Uterus (tissue), 2 donors: ENCODE measurements around the gene DNAJB5.

ENCODE experiments used
- CTCF ChIP-seq, 4 experiments: fragments of 200-600 bp in 2 of 4; fragments of 450-650 bp in 2 of 4; sonication (generic) in 2 of 4; IDR thresholded peaks; one replicate each; pipeline ENCODE4 v1.5.1; 2016 to 2019; ENCODE audit warnings: antibody characterized with exemption in 4 of 4, mild to moderate bottlenecking in 2 of 4, moderate library complexity in 1 of 4
- POLR2A ChIP-seq, 2 donors: fragments of 450-650 bp; IDR thresholded peaks; one replicate each; pipeline ENCODE4 v1.6.1; 2016; ENCODE audit warnings: antibody characterized with exemption in 2 of 2, mild to moderate bottlenecking in 1 of 2, moderate library complexity in 1 of 2

- TF ChIP-seq CTCF (IDR thresholded peaks at IDR 0.05) (no peak), POLR2A (IDR thresholded peaks at IDR 0.05) (no peak)
Observed at GRCh38 chr9:34971146-34971811, 18.3 kb upstream of the DNAJB5 start.
